Caco-2 (cell line): ENCODE results near the gene SLC12A8. TPM values are rescaled to one million over a fixed set of nuclear protein-coding genes. Genes with fewer than 3 reads are reported as not detected.
A peak's percentile ranks its signal among the peaks of the same experiment; 100 is the strongest.

ENCODE experiments used
- BruUV-seq: library from RNA; stranded (reverse); fragments of 400-500 nt; replicated peaks from 2 replicates; lab custom pipeline; 2021; lab: Mats Ljungman, UMichigan
- CTCF ChIA-PET: fragments of 300-600 bp; sonication (Branson Sonifier 250); formaldehyde crosslinking; loops from one replicate; lab custom pipeline; 2022; ENCODE audit warnings: antibody characterized with exemption; lab: Charles Lee
- POLR2A ChIA-PET: fragments of 300-600 bp; sonication (Branson Sonifier 250); formaldehyde crosslinking; loops from one replicate; lab custom pipeline; 2022; ENCODE audit warnings: antibody characterized with exemption; lab: Charles Lee
- DNase-seq, 2 experiments: peaks; one replicate each; pipeline versions ENCODE4 v3.0.0 to v3.0.0-alpha.2; 2020 to 2022
- H3K27me3 ChIP-seq: replicated peaks from 2 replicates; pipeline ENCODE4 v1.6.0; 2011; ENCODE audit warnings: low read length; ENCODE audit not compliant: control insufficient read depth, insufficient read depth
- H3K36me3 ChIP-seq: 2 replicates; pipeline ENCODE4 v1.5.1; 2011; ENCODE audit warnings: low read length; ENCODE audit not compliant: control insufficient read depth, insufficient read depth
- H3K4me1 ChIP-seq: fragments of 250-450 bp; sonication (Bioruptor Pico); 2 replicates; pipeline ENCODE4 v1.5.1; 2020; ENCODE audit warnings: mild to moderate bottlenecking
- H3K4me3 ChIP-seq: 2 replicates; pipeline ENCODE4 v1.5.1; 2011; ENCODE audit warnings: low read depth, mild to moderate bottlenecking, control low read depth, low read length
- H3K9me3 ChIP-seq: fragments of 250-450 bp; sonication (Bioruptor Pico); 2 replicates; pipeline ENCODE4 v1.5.1; 2020; ENCODE audit warnings: mild to moderate bottlenecking, moderate library complexity
- H3K27ac Mint-ChIP-seq: one replicate; pipeline ENCODE4 v1.8.0; 2022; ENCODE audit warnings: mixed read lengths; ENCODE audit not compliant: unreplicated experiment
- H3K27me3 Mint-ChIP-seq: one replicate; pipeline ENCODE4 v1.8.0; 2022; ENCODE audit warnings: mixed read lengths; ENCODE audit not compliant: insufficient read depth, unreplicated experiment
- H3K36me3 Mint-ChIP-seq: one replicate; pipeline ENCODE4 v1.8.0; 2022; ENCODE audit warnings: mild to moderate bottlenecking, mixed read lengths; ENCODE audit not compliant: insufficient read depth, unreplicated experiment
- H3K4me1 Mint-ChIP-seq: one replicate; pipeline ENCODE4 v1.8.0; 2022; ENCODE audit warnings: low read depth, mixed read lengths; ENCODE audit not compliant: unreplicated experiment
- H3K4me3 Mint-ChIP-seq: one replicate; pipeline ENCODE4 v1.8.0; 2022; ENCODE audit warnings: mild to moderate bottlenecking, moderate library complexity, mixed read lengths; ENCODE audit not compliant: unreplicated experiment
- H3K9me3 Mint-ChIP-seq: one replicate; pipeline ENCODE4 v1.8.0; 2022; ENCODE audit warnings: mixed read lengths; ENCODE audit not compliant: unreplicated experiment
- CTCF ChIP-seq, 2 experiments: fragments of 200-600 bp in 1 of 2; IDR thresholded peaks; 1 replicate in 1 of 2; 2 replicates in 1 of 2; pipeline versions ENCODE4 v1.5.1 to v1.8.0; 2011 to 2022; ENCODE audit warnings: antibody characterized with exemption in 1 of 2, control low read depth in 1 of 2, inconsistent platforms in 1 of 2, low read depth in 1 of 2, low read length in 1 of 2, mild to moderate bottlenecking in 1 of 2, moderate library complexity in 1 of 2; ENCODE audit not compliant: insufficient read depth in 1 of 2, severe bottlenecking in 1 of 2, unreplicated experiment in 1 of 2
- intact Hi-C: fragments of 100-400 bp; cut with micrococcal nuclease; formaldehyde crosslinking; loops from one replicate; pipeline ENCODE4 v1.10.0; 2022; ENCODE audit not compliant: unreplicated experiment
- total RNA-seq: library from RNA; stranded (reverse); gene quantifications from 2 replicates; pipeline ENCODE4 v1.2.3, GENCODE V29; 2022

SLC12A8 gene
- total RNA-seq, 1 experiment from 2014 or later: 23.3 TPM

- Mint-ChIP-seq H3K4me1 (peaks cover 29% of the 10 kb centered on the region), H3K27ac (no peak overlapping the region), H3K9me3 (no peaks in the 10 kb centered on the region), H3K4me3 (peak overlapping the region; percentile 48), H3K27me3 (no peaks in the 10 kb centered on the region), H3K36me3 (peaks cover 51% of the 10 kb centered on the region)
- peaks cover 31% of the 10 kb centered on the region for H3K4me1 ChIP-seq
- ChIA-PET POLR2A (interaction anchor here (1.5 to 1.9 kb wide), 2 partner anchors 9 to 10 kb away, joined by 3 to 5 read pairs; no protein-coding TSS in a partner anchor), CTCF (no interaction called here)
- no peak for TF ChIP-seq CTCF (IDR thresholded peaks at IDR 0.05; ENCODE audit: insufficient read depth in 1 of 2, low read depth in 1 of 2, low read length in 1 of 2, severe bottlenecking in 1 of 2, unreplicated experiment in 1 of 2)
- H3K9me3 ChIP-seq: no peaks in the 10 kb centered on the region
- H3K36me3 ChIP-seq: no peaks in the 10 kb centered on the region
- no peak for DNase-seq
- BruUV-seq: no TSS peak
- H3K27me3 ChIP-seq: no peaks in the 10 kb centered on the region
- H3K4me3 ChIP-seq: no peak overlapping the region
- intact Hi-C loops: no loop called here
Measured at GRCh38 chr3:125052624-125053303, 159.8 kb downstream of the SLC12A8 start.

DNA sequence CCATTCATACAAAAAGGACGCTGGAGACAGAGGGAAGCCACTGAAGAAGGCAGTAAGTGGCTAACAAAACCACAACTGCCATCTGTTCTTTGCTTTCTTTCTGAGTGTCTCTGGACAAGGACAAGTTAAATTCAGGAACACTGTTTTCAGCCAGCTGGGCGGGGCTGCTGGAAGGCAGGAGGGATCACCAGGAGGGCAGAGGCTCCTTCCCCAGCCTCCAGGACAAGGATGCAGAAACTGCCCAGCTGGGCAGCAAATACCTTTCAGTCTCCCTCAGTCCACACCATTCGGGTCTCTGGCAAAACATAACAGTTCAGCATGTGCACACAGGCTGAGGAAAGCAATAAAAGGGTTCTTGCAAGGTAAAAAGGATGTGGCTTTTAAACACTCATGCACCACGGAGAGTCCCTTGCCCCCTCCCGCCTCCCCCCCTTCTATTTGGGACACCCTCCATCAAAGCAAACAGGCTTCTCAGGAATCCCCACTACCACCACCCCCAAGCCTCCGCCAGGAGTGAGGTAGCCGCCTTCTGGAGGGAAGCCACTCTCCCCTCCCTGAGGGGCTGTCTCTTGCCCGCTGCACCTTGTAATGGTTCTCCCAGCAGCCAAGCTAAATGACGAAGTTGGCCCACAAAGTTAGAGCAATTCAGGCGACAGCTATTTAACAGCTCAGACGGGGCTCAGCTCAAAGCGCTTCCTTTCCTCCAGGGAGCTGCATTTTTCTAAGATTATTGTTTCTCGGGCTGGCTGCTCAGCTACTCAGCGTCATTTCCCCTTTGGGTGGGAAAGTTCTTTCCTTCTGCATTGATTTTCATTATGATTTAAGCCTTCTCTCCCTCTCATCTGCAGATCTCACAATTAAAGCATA, 160.6 kb downstream of the SLC12A8 start:
- DNase-seq: no peak
- Histone ChIP-seq H3K27me3 (no peaks in the 10 kb centered on the region), H3K9me3 (no peaks in the 10 kb centered on the region), H3K4me3 (no peak overlapping the region), H3K4me1 (peaks cover 25% of the 10 kb centered on the region), H3K36me3 (no peaks in the 10 kb centered on the region)
- H3K27me3 Mint-ChIP-seq: no peaks in the 10 kb centered on the region
- no peaks in the 10 kb centered on the region for H3K9me3 Mint-ChIP-seq
- intact Hi-C loops: no loop called here
- no peak overlapping the region for H3K27ac Mint-ChIP-seq
- peak overlapping the region; percentile 48 for H3K4me3 Mint-ChIP-seq
- BruUV-seq: no TSS peak
- CTCF ChIA-PET: no interaction called here
- H3K36me3 Mint-ChIP-seq: peaks cover 55% of the 10 kb centered on the region
- no peak for TF ChIP-seq CTCF (IDR thresholded peaks at IDR 0.05; ENCODE audit: insufficient read depth in 1 of 2, low read depth in 1 of 2, low read length in 1 of 2, severe bottlenecking in 1 of 2, unreplicated experiment in 1 of 2)
- peaks cover 22% of the 10 kb centered on the region for H3K4me1 Mint-ChIP-seq
- POLR2A ChIA-PET: interaction anchor here (1.5 to 1.9 kb wide), 2 partner anchors 10 to 11 kb away, joined by 3 to 5 read pairs; no protein-coding TSS in a partner anchor

- no peaks in the 10 kb centered on the region for H3K27me3 Mint-ChIP-seq
- no peak for DNase-seq
- peaks cover 55% of the 10 kb centered on the region for H3K36me3 Mint-ChIP-seq
- H3K4me3 ChIP-seq: no peak overlapping the region
- ChIA-PET POLR2A (interaction anchor here (1.9 kb wide), 1 partner anchor 12 kb away, joined by 5 read pairs; no protein-coding TSS in a partner anchor), CTCF (no interaction called here)
- H3K27me3 ChIP-seq: no peaks in the 10 kb centered on the region
- no peak overlapping the region for H3K27ac Mint-ChIP-seq
- intact Hi-C loops: no loop called here
- H3K36me3 ChIP-seq: no peaks in the 10 kb centered on the region
- H3K9me3 Mint-ChIP-seq: no peaks in the 10 kb centered on the region
- no TSS peak for BruUV-seq
- H3K4me1 ChIP-seq: peaks cover 19% of the 10 kb centered on the region
- H3K4me3 Mint-ChIP-seq: no peak overlapping the region
- TF ChIP-seq CTCF (IDR thresholded peaks at IDR 0.05; ENCODE audit: insufficient read depth in 1 of 2, low read depth in 1 of 2, low read length in 1 of 2, severe bottlenecking in 1 of 2, unreplicated experiment in 1 of 2): no peak
- no peaks in the 10 kb centered on the region for H3K9me3 ChIP-seq
- peaks cover 22% of the 10 kb centered on the region for H3K4me1 Mint-ChIP-seq
Measured at GRCh38 chr3:125051205-125051604, 161.3 kb downstream of the SLC12A8 start.
